SK-N-SH treated with all-trans-retinoic acid at 6 μM for 48 hours (cell line): ENCODE results near the gene PLEKHG5.

Experiments used
- ARNTL ChIP-seq: fragments of 450-650 bp; formaldehyde crosslinking; IDR thresholded peaks from 2 replicates; pipeline ENCODE4 v1.5.0; 2020; ENCODE audit warnings: low read depth, mild to moderate bottlenecking, moderate library complexity, borderline replicate concordance
- PPARA ChIP-seq: fragments of 250-450 bp; sonication (Bioruptor Pico); IDR thresholded peaks from 2 replicates; pipeline ENCODE4 v1.5.0; 2020; ENCODE audit warnings: mild to moderate bottlenecking, borderline replicate concordance

DNA sequence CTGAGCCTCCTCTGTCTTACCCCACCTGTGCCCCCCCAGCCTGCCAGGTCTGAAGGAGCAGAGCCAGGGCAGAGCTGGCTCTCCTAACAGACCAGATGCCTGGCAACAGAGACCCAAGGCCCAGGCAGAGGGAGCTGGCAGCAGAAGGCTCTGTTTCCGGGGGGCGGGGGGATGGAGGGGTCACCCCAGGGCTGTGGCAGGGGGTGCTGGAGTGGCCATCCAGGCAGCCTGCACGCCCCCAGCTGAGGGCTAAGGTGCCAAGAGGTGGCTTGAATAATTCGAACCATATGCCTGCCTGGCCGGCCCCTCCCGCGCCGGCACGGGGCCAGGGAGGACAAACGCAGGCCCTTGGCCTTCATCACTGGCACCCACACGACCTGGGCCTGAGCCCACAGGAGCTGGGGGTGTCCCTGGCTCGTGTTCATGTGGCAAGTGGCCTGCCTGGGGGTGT, 16.0 kb upstream of the PLEKHG5 start:
- TF ChIP-seq ARNTL (CRISPR knock-in tag) (no peak), PPARA (CRISPR knock-in tag) (no peak)
